ENCODE measurements around the gene FOXJ2. TPM values are rescaled to one million over a fixed set of nuclear protein-coding genes. Genes with fewer than 3 reads are reported as not detected.

Gene FOXJ2
- total and polyA plus RNA-seq, 2 of the 4 experiments (the other 2 are of a cell fraction) = 3.0 to 8.4 TPM

DNA sequence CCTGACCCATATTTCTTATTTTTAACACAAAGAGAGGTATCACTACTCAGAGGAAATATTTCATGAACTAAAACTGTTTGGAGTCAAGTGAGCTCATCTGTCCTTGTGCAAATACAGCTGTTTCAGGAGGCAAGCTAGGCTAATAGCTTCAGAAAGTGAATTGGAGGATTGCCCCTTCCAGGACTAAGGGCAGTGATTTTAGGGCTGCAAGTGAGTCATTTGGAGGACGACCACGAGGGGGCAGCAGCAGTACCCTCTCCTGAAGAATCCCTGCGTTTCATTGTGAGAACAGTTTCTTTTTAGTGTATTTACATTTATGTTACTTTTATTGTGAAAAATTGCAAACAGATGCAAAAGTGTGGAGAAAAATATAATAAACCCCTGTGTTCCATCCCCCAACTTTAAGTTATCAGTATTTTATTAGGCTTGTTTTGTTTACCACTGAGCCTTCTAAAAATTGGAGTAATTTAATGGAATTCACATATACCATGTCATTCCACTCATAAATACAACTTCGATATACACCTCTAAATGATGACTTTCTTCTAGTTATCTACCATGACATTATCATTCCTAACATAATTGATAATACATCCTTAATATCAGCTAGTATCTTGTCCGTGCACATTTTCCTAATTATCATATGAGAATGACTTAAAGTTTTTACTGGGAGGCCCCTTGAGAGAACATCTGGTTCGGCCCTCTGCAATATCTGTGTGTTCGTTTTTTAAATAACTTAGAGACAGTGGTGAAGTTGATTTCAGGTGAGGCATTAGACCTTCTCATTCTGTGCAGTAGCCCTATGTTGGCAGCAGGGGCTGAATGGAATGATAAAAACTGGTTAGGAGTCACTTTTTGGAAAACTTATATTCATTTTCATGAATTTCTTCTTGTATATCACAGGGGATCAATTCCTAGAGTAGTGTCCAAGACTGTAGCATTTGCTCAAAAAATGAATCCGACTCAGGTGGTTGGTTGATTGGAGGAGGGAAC lies 13.7 kb downstream of the FOXJ2 start:
- no peak overlapping the region for H3K56ac ChIP-seq (ENCODE audit: extremely low read depth, insufficient read depth, low read length)
- DNase-seq (peak; percentile 87), ATAC-seq (ENCODE audit: low read depth) (peak; percentile 98)
- H2AFZ ChIP-seq (replicated peaks; ENCODE audit: low read length, poor library complexity) = no peak overlapping the region
- BruUV-seq (replicated peaks) = no TSS peak
- no peak overlapping the region for H3K4ac ChIP-seq (ENCODE audit: low read depth, low read length)
- no peak overlapping the region for H2BK120ac ChIP-seq (ENCODE audit: low read depth, low read length)
- no peak overlapping the region for H3K27ac ChIP-seq (ENCODE audit: insufficient read depth, low read length)
- no peak overlapping the region for H3K23ac ChIP-seq (ENCODE audit: low read depth, low read length)
- no peak overlapping the region for H4K91ac ChIP-seq (ENCODE audit: insufficient read depth, low read depth, low read length)
- H3K4me1 ChIP-seq (ENCODE audit: control insufficient read depth, insufficient read depth, low read length) = no peaks in the 10 kb centered on the region
- H3K4me3 ChIP-seq (ENCODE audit: insufficient read depth, low read depth, low read length) = no peak overlapping the region
- no peak overlapping the region for H2AK5ac ChIP-seq (ENCODE audit: low read depth, low read length)
- TF ChIP-seq, protein P1, sequence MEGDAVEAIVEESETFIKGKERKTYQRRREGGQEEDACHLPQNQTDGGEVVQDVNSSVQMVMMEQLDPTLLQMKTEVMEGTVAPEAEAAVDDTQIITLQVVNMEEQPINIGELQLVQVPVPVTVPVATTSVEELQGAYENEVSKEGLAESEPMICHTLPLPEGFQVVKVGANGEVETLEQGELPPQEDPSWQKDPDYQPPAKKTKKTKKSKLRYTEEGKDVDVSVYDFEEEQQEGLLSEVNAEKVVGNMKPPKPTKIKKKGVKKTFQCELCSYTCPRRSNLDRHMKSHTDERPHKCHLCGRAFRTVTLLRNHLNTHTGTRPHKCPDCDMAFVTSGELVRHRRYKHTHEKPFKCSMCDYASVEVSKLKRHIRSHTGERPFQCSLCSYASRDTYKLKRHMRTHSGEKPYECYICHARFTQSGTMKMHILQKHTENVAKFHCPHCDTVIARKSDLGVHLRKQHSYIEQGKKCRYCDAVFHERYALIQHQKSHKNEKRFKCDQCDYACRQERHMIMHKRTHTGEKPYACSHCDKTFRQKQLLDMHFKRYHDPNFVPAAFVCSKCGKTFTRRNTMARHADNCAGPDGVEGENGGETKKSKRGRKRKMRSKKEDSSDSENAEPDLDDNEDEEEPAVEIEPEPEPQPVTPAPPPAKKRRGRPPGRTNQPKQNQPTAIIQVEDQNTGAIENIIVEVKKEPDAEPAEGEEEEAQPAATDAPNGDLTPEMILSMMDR (conservative IDR thresholded peaks at IDR 0.05; ENCODE audit: low read depth, low read length) = peak; percentile 84
- TF ChIP-seq RAD21 (IDR thresholded peaks at IDR 0.05; ENCODE audit: low read length) (peak; percentile 79), MAFK (IDR thresholded peaks at IDR 0.05; ENCODE audit: low read depth, low read length) (no peak), SMC3 (IDR thresholded peaks at IDR 0.05; ENCODE audit: low read depth, low read length) (peak; percentile 87)
- H3K9ac ChIP-seq (ENCODE audit: low read depth, low read length) = no peak overlapping the region
- dilution Hi-C loops (cut with HindIII; ENCODE audit: low sequenced_read_pairs, unreplicated experiment) (no loop called here), in situ Hi-C loops (cut with MboI; ENCODE audit: low sequenced_read_pairs) (loop anchor here (25.0 kb wide), 1 partner anchor 409 kb away; no protein-coding TSS in a partner anchor), intact Hi-C loops (cut with micrococcal nuclease) (loop anchor here (1.0 kb wide), 2 partner anchors 32 to 191 kb away; no protein-coding TSS in a partner anchor)
- ChIA-PET CTCF (interaction anchor here (0.5 to 3.3 kb wide), 11 partner anchors 9 to 701 kb away, joined by 3 to 30 read pairs (median 4); partner anchors contain the start of gene C3AR1), POLR2A (ENCODE audit: unreplicated experiment) (no interaction called here)
- peaks cover 0 to 5% of the 10 kb centered on the region in 2 experiments; a peak in 2 of 4 replicates for H3K79me1 ChIP-seq (ENCODE audit: low read depth in 1 of 2, low read length in 2 of 2)
- H3K14ac ChIP-seq (replicated peaks; ENCODE audit: low read depth, low read length) = no peak overlapping the region
- no peaks in the 10 kb centered on the region for H3K9me3 ChIP-seq (ENCODE audit: control insufficient read depth, insufficient read depth, low read length)
- no peak overlapping the region for H2AK9ac ChIP-seq (replicated peaks; ENCODE audit: low read depth, low read length, poor library complexity)
- H3K4me2 ChIP-seq (ENCODE audit: low read depth, low read length) = no peak overlapping the region
- H2BK20ac ChIP-seq (ENCODE audit: low read depth, low read length) = no peak overlapping the region
- no peaks in the 10 kb centered on the region for H3K9me1 ChIP-seq (ENCODE audit: insufficient read depth, low read length)
- no peaks in the 10 kb centered on the region; the same call in 1 of the 2 replicates for H4K20me1 ChIP-seq (ENCODE audit: insufficient read depth, low read length)
- no peak overlapping the region for H2BK5ac ChIP-seq (ENCODE audit: low read depth, low read length, poor library complexity, severe bottlenecking)
- no peak overlapping the region for H2BK15ac ChIP-seq (ENCODE audit: low read depth, low read length)
- no peak overlapping the region for H3K18ac ChIP-seq (ENCODE audit: low read depth, low read length)
- no peak overlapping the region for H4K5ac ChIP-seq (ENCODE audit: low read depth, low read length)
- H3K36me3 ChIP-seq (ENCODE audit: control insufficient read depth, insufficient read depth, low read length) = peaks cover 51% of the 10 kb centered on the region
- H3K27me3 ChIP-seq (ENCODE audit: control insufficient read depth, insufficient read depth, low read length) = no peaks in the 10 kb centered on the region
- WGBS, 2 experiments (ENCODE audit: extremely low coverage in 2 of 2, insufficient read length in 1 of 2) = 57% methylated on average over 2 of the region's 8 CpGs; no CpG with 5 or more reads in 1 of the 2 experiments
- no peak overlapping the region for H4K8ac ChIP-seq (ENCODE audit: low read depth in 2 of 2, low read length in 2 of 2)

Data from IMR-90 (cell line).